Endometrium (tissue), 2 donors: Measurements from ENCODE around the gene PKNOX2.
A peak's percentile ranks its signal among the peaks of the same experiment; 100 is the strongest.

Experiments used
- FAIRE-seq: peaks from 2 replicates; lab custom pipeline; 2012; peaks lifted over from hg19 to GRCh38; lab: Jason Lieb, UNC
- donor health status: control.
- donor health status: control.

PKNOX2 gene

DNA sequence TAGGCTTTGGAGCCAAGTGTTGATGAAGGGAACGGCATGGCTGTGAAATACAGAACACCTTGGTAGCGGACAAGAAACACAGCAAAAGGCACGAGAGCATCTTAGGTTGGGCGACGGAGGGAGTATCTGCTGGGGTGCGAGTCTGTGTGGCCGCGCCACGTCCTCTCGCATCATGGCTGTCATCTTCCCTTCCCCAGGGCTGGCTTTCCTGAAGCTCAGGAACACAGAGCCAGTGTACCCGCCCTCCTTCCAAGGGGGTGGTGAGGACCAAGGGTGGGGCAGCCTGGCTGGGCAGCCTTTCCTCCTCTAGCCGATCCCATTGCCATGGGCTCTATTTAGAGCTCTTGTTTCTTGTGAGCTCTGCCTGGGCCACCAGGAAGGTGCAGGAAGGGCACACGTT is 177.1 kb downstream of the PKNOX2 start:
- no peak for FAIRE-seq

DNA sequence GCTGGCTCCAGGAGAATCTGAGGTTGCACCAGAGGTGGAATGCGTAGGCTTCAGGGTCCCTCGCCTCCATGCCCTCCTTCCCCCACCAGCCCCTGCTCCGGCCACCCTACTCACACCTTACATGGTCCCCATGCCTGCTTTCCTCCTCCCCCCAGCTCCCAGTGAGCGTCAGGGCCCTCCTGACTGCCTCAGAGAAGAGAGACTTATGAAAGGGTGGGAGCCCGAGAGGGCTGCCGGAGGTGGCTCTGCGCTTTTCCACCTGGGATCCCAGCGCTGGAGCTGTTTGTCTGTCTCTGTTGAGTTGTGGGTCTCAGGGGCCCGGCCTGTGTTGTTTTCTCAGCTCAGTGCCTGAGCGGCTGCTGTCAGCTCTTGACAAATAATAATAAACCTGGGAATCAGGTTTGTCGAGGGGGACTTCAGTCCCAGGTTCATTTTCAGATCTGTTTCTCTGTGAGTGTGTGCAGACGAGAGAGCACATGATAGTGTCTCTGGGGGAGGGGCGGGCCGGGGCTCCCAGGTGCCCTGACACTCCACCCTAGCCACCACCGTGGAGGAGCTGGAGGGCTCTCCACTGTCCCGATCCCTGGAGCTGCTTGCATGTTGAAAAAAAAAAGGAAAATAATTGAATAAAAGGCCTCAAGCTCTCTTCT is 177.9 kb downstream of the PKNOX2 start:
- no peak for FAIRE-seq

DNA sequence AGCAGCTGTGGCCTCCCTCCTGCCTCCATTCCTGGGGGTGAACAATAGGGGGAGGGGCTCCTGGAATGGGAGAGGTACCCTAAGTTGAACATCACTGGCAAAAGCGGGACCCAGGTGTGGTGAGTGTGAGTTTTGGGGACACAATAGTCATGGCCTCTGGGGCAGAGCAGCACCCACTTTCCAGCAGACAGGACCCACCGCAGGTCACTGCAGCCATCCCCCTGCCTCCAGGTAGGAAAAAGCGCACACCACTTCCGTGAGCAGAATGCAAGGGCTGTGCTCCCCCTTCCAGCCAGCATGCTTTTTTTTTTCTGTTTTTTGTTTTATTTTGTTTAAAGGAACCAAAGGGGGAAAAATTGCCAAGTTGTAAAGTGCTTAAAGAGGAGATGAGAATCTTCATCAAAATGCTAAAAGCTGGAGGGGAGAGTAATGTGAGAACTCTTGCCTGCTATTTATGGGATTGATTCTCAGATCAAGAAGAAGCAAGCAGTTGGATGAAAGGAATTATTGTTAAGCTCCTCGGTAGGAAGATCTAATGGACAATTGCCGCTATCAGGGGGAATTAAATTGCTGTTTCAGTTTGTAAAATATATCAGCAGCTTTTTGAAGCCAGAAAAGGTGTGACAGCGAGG is 178.7 kb downstream of the PKNOX2 start:
- peak; percentile 29 for FAIRE-seq

DNA sequence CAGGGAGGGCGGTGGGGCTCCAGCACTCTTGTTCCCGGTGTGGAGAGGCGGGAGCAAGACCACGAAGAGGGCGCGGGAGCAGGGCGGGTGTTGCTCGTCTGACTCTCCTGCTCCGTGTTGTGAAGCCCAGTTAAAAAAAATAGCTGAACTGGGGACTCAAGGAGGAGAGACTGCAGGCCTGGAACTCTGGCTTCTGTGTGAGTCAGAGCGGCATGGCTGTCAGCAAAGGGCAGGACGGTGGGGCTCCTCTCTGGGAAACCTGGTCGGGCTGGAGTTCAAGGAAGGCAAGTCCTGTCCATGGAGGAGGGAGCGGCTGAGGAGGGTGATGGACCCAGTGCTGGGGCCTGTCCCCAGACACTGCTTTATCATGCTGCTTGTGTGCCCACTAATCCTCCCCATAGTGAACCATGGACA is 179.2 kb downstream of the PKNOX2 start:
- no peak for FAIRE-seq

DNA sequence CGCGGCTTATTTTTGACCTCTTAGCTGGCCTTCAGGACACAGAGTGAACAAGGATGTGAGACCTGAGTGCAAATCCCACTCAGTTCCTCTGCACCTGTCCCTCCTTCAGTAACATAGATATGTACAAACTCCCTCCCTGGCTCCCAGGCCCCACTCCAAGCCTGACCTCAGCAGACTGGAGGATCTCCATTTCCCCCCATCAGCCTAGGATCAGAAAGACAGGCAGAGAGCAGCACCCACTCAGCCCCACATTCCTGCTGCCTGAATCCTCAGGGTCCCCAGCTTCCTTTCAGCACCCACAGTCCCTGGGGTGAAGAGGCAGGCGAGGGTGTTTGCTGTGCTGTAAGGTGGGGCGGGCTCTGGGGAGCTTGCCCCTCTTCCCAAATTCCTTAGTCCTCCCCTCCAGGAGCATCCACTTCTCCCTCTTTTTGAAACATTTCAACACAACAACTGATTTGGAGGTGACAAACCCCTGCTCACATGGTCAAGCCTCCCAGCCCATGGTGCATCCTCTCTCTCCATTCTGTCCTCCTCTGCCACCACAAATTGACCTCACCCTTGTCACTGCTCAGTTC is 180.4 kb downstream of the PKNOX2 start:
- no peak for FAIRE-seq

DNA sequence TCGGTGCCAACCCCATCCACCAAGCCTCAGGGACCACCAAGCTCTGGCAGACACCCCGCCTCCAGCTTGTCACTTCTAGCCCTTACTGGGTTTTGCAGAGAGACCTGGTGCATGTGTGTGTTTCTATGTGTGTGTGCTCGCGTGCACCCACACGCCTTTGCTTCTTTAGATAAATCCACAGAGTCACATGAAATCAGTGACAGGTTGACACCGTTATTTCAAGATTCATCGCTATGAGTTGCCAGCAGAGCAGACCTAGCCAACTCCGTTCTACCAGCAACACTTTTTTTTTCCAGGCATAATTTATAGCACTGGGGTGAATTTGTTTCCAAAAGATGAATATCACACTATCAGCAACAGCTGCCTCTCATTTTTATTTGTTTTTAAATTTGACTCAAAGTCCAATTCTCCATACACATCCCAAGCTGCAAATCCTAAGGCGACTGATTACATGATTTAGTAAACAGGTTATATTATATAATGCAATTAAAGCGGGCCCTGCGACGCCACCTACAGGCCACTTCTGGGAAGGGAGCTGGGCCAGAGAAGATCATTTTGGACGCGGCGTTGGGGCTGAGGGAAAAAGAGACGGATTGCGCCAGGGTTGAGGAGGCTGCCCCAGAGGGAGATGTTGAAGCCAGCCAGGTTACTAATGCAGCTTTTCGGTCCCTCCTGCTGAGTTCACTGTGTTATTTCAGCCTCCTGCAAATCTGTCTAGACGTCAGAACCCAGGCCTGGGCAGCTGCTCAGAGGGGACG is 181.0 kb downstream of the PKNOX2 start:
- FAIRE-seq, result no peak

DNA sequence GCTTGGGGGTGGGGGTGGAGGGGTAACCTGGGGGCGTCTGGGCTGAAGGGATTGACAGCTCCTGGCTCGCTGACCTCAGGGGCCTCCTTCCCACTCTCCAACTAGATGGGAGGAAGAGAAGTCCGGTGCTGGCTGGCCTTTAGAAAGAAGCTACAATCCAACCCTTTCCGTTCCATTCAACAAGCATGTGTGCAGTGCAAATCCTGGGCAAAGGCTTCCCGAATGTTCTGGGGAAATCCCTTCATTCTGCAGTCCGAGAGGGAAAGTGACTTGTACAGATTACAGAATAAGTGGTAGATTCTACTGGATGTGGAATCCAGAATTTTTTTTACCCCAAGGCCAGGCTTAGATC is 181.6 kb downstream of the PKNOX2 start:
- FAIRE-seq, result no peak

DNA sequence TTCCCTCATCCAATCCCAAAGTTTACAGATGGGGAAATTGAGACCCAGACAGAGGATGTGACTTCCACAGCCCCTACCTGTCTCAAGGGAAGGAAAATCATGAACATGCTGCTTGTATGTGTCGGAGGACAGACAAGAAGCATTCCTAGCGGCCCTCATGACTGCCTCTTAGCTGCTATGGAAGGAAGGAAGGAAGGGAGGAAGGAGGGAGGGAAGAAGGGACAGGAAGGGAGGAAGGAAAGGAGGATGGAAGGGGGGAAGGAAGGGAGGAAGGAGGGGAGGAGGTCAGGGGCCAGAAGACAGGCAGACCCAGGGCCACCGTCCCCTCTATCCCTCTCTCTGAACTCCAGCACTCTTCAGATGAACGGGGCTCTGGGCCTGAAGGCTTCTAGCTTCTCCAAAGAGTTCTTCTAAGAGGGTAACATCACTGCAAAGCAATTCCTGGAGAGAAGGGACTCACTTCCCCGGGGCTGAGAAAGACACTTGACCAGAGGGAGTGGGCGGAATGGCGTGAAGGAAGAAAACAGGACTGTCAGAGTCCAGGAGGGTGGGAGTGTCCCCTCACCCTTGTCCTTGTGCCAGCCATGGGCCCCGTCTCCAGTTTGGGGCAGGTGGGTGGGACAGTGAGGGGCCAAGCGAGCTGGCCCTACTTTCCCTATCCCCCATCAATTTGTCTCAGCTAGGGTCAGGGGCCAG is 182.2 kb downstream of the PKNOX2 start:
- no peak for FAIRE-seq

DNA sequence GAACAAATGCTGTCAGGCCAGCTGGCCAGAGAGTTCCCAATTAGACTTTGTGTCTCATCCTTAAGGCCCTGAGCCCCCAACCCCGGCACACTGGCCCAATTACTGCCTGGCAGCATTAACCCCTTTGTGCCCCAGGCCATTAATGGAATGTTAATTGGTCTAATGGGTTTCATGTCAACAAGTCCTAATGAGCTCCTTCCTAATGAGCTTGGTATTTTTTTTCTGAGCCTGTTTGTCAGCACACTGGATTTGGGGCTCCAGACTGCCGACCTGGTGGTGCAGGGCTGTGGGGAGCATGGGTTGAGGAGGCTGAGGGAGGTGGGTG is 182.7 kb downstream of the PKNOX2 start:
- no peak for FAIRE-seq

DNA sequence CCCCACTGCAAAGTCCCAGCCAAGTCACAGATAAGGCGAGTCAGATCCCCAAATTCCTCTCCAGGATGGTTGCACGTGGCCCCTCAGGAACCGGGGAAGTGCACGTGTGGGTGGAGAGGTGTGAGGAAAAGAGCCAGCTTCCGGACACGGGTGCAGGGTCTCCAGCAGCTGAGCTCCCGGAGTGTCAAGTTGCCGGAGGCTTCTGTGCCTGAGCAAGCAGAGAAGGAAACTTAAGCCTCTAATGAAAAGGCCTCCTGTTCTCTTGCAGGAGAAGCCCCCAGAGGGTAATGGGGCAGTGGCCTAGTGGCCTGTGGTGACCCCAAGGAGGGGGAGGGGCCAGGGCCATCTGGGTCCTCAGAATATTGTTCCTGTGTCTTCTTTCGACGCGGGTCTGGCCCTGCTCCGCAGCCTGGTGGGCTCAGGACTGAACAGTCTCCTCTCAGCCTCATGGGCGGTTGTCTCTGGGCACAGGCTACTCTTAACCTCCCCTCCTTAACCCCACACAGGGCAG is 183.6 kb downstream of the PKNOX2 start:
- no peak for FAIRE-seq

DNA sequence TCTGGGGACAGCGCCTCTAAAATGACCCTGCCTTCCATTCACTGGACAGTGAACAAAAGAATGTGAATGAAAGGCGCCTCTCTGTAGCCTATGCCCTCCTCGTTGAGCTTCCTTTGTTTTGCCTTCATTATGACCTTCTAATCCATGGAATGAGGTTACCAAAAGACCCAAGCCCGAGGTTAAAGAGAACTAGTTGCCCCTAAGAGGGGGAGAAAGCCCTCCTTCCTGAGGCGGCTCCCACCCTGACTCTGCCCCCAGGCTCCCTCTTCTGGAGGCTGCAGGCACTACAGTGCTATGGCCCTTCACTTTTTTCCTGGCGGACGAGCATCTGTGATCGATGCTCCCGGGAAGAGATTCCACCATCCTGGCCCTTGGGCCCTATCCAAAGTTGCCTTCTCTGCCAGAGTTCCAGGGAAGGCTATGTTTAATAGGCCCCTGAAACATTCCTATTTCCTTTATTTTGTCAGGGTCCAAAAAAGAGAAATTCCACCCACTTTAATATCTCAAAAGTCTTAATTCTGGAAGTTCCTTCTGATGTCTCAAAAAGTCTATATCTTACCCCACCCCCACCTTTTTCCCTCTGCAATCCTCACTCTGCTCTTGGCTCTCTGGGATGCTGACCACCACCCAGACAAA is 184.2 kb downstream of the PKNOX2 start:
- FAIRE-seq, result no peak

DNA sequence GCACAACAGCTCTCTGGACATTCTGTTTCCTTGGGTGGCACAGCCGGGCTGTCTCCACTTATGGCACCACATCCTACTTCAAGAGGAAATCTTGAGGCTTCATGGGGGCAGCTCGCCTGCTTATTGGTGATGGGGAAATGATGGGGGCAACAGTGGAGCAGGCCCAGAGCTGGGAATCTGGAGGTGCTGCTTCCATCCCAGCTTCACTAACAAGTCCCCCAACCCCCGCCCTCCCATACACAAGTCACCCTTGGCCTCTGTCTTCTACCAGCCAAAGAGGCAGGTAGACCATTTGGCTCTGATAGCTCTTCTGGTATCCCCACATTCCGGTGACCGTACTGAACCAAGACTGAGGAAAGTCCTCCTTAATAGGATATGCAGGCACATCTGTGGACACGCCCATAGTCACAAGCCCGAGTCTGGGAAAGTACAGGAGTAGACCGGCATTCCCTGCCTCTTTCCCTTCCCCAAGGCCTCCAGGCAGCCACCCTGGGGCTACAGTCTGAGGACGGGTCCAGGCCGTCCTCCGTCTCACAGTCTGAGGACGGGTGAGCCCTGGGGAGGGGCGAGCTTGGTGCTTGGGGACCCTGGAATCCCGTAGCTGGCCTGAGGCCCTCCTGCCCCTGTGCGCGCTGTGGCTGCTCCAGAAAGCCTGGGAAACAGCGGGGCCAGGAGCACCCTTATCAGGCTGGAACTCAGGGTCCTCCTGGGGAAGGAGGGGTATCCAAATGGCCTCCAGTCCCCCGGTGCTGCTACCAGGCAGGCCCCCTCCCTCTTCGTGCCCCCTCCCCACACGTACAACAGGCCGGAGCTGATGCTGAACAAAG is 185.9 kb downstream of the PKNOX2 start:
- no peak for FAIRE-seq

DNA sequence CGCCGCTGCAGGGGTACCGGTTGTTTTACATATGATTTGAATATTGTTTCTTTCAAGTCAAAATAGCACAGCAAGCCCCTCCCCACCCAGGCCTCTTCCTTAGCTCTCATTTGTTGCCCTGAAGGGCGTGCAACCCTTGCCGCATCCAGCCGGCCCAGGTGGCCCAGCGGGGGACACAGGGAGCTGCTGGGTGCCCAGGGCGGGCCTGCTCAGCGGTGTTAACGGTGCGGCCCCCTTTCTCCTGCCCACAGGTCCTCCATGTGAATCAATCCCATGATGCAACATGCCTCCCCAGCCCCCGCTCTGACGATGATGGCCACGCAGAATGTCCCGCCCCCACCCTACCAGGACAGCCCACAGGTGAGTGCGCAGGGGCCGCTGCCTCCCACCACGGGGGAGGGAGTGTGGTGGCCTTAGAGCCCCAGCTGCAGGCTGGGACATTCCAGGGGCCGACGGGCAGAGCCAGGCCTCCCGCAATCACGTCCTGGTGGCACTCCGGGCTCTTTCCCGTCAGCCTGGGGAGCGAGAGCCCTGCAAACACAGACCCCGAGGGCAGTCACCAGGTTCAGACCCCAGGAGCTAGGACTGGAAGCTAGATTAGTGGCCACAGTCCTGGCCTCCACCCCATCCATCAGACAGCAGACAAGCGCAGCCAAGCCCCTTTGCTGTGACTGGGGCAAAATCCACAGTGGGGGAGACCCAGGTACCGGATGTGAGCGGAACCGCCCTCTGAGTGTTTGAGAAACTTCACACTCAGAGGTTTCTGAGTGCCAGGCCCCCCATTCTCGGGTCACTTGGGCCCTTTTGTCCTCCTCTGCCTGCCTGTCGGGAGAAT is 186.7 kb downstream of the PKNOX2 start:
- FAIRE-seq, result no peak

DNA sequence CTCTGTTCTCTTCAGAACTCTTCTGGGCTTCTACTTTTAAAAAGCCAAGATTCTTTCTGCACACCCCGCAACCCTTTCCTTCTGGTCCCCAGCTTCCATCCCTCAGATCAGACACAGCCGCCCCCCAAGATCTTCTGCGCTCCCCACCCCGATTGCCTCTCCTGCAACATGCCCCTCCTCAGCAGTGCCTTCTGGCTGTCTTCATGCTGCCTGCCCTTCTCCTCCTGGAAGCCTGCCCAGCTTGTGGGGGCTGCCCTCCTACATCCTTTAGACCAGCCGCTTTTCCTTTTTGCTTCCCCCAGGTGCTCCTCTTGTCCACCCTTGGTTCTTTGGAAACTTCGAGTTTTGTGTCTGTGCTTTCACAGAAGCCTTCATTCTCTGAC is 187.3 kb downstream of the PKNOX2 start:
- FAIRE-seq, result no peak

DNA sequence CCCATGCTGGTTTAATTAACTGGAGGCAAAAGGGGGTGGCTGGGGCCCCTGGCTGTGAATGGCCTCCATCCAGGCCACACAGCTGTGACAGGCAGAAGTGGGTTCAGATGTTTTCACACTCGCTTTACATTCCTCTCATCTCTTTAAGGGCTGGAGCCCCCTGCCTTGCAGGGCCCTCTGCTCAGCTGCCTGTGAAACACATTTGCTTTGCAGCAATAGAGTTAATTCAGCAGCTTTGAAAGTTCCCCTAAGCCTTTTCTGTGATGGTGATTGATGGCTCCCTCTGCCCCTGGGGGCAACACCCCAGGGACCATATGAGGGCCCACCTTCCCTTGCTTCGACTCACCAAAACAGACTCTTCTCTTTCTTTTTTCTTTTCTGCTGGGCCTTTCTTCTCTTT is 192.2 kb downstream of the PKNOX2 start:
- no peak for FAIRE-seq

DNA sequence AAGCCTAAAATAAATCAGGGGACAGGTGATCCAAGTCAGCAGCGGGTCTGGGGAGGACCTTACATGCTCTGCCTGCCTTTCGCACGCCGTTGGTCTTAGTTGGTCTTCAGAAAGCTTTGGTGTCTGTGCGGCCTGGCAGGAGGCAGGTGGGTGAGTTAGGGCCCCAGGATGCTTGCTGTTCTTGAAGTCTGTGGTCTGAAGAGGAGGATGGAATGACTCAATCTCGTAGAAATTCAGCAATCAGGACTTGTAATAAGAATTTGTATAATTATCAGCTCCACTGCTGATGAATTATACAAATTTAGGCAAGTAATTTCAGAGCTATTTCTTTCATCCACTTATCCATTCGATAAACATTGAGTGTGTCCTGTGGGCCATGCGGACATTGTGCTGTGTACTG is 193.0 kb downstream of the PKNOX2 start:
- FAIRE-seq, result no peak

DNA sequence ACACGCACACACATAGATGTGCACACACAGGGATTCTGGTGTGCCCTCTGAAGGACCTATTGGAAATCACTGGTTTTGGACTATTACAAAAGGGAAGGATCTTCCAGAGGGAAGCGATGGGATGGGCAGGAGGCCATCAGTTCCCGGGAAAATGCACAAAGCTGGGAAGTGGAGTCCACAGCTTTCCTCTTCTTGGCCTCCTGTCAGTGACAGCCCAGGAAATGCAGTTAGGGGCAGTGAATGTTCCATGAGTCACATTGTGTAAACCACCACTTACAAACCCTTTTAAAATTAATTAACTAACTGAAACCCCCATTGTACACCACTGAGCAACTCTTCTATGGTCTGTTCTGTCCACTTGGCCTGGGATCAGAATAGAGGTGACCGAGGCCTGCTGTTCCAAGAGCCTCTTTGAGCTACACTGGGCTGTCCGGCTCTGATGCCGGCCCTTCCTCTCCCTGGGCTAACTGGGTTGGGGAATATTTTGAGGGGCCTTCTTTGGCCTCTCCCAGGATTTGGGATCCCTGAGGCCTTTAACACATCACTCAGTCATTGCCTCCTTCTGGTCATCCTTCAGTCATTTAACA is 193.8 kb downstream of the PKNOX2 start:
- no peak for FAIRE-seq

DNA sequence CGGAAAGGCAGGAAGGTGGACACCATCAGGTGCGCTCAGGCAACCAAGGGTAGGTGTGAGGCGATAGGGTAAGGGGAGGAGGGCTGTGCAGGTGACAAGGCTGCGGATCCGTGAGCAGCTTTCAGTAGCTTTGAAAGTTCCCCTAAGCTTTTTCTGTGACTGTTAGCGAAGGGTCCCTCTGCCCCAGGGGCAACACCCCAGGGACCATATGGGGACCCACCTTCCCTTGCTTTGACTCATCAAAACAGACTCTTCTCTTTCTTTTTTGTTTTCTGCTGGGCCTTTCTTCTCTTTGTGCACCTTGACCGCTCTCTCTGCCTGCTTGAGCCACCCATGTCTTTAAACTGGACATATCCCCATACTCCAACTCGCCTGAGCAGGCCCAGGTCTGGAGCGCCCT is 194.6 kb downstream of the PKNOX2 start:
- no peak for FAIRE-seq

DNA sequence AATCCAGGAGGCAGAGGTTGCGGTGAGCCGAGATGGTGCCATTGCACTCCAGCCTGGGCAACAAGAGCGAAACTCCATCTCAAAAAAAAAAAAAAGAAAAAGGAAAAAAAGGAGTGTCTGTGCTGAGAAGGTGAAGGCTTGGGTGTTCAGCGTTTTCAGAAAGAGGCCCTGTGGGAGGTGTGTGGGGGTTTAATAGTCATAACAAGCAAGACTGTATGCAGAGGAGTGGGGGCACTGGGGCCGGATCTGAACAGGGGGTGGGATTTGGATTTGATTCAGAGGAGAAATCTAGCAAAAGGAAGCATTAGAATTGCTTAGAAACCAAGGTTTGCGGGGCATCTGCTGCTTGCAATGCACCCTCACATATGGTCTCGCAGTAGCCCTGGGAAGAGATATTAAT is 195.5 kb downstream of the PKNOX2 start:
- FAIRE-seq, result no peak
